HFFc6 (cell line): ENCODE measurements around the gene CABCOCO1. TPM values are rescaled to one million over a fixed set of nuclear protein-coding genes. Genes with fewer than 3 reads are reported as not detected.

Experiments used
- DNase-seq: peaks from one replicate; pipeline ENCODE4 v3.0.0-alpha.2; 2018
- H3K27ac Mint-ChIP-seq: 2 replicates; pipeline ENCODE4 v1.8.0; 2020; ENCODE audit warnings: mild to moderate bottlenecking, mixed read lengths
- H3K27me3 Mint-ChIP-seq: 2 replicates; pipeline ENCODE4 v1.8.0; 2021; ENCODE audit warnings: mild to moderate bottlenecking, moderate library complexity, mixed read lengths; ENCODE audit not compliant: insufficient read depth
- H3K36me3 Mint-ChIP-seq: 2 replicates; pipeline ENCODE4 v1.8.0; 2021; ENCODE audit warnings: low read depth, mixed read lengths
- H3K4me1 Mint-ChIP-seq: 2 replicates; pipeline ENCODE4 v1.8.0; 2020; ENCODE audit warnings: low read depth, mixed read lengths
- H3K4me3 Mint-ChIP-seq: 2 replicates; pipeline ENCODE4 v1.8.0; 2020; ENCODE audit warnings: mild to moderate bottlenecking, moderate library complexity, mixed read lengths
- H3K9me3 Mint-ChIP-seq: 2 replicates; pipeline ENCODE4 v1.8.0; 2020; ENCODE audit warnings: mild to moderate bottlenecking, mixed read lengths
- CTCF ChIP-seq: fragments of 200-600 bp; sonication (generic); IDR thresholded peaks from 2 replicates; pipeline ENCODE4 v1.5.0; 2021; ENCODE audit warnings: antibody characterized with exemption, mild to moderate bottlenecking
- total RNA-seq, 6 experiments: library from RNA; stranded (reverse); fragmentation: NEBNext Ultra II Directional; extraction: Animal tissue kit (Norgen Biotek cat#: 25700); gene quantifications; 2 replicates in 1 of 6; 3 replicates in 5 of 6; pipeline ENCODE4 v1.2.3, GENCODE V29; 2021

Gene CABCOCO1
- total RNA-seq, 6 experiments from 2014 or later: 0.15 to 0.45 (median 0.31) TPM; not detected in 1

GRCh38 chr10:61815496-61815895, 152.8 kb downstream of the CABCOCO1 start:
- no peak overlapping the region for H3K4me3 Mint-ChIP-seq
- no peaks in the 10 kb centered on the region for H3K9me3 Mint-ChIP-seq
- no peak overlapping the region for H3K27ac Mint-ChIP-seq

More at GRCh38 chr10:61815496-61815895, 152.8 kb downstream of the CABCOCO1 start:
- peaks cover 20% of the 10 kb centered on the region for H3K4me1 Mint-ChIP-seq
- DNase-seq: no peak
- peaks cover 12% of the 10 kb centered on the region for H3K27me3 Mint-ChIP-seq
- no peaks in the 10 kb centered on the region for H3K36me3 Mint-ChIP-seq
- no peak for TF ChIP-seq CTCF

Other genes with a start within 250 kb of the CABCOCO1 start
- not detected for gene TMEM26, start 209.5 kb upstream of the CABCOCO1 start, total RNA-seq
- gene ARID5B, start 238.8 kb downstream of the CABCOCO1 start, total RNA-seq: 100 to 1,000 TPM; 102 to 142 (median 131) TPM